ENCODE data around the gene TMIGD3. TPM values are rescaled to one million over a fixed set of nuclear protein-coding genes. Genes with fewer than 3 reads are reported as not detected.

TMIGD3 gene
- total and polyA plus RNA-seq, 5 donors = 0.82 to 9.5 (median 2.8) TPM

DNA sequence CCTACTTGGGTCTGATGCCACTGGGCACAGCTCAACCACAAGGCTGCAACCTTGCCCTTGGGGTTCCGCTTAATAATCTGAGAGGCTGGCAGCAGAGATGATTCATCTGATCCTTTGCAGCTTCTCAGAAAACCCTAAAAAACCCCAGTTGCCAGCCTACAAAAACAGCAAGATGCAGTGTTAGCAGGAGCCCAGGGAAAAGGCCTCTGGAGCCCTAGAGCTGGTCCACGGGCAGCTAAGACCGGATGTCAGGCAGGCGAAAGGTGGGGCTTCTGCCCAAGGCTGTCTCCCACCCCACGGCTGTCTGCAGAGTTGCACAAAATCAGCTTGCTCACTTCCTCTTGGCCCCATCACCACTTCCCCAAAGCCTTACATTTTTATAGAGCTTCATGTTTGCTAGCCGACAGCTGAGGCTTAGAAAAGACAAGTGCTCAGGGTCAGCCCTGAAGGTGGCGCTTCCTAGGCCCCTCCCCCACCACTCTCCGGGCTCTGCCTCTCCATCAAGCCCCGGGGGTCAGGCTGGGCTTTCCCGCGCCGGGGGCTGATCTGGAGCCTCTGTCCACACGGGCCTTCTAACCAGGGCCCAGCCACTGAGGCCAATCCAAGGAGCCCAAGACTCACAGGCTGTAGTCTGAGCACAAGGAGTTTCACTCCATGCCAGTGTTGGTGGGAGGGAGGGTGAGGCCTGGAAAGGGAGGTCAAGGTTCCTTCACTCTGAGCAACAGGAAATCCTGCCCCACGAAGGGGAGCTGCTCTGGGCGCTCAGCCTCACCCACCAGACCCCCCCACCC is 4.2 kb upstream of the TMIGD3 start:
- Histone ChIP-seq H3K4me1 (ENCODE audit: control insufficient read depth, insufficient read depth, low read length) (peaks cover 10% of the 10 kb centered on the region), H3K4me3 (ENCODE audit: low read length) (peak overlapping the region; percentile 2)
- intact Hi-C loops (cut with DNase I) = loop anchor here in 3 of 4 donors (2.0 to 5.0 kb wide), 2 partner anchors 149 to 150 kb away; no protein-coding TSS in a partner anchor

DNA sequence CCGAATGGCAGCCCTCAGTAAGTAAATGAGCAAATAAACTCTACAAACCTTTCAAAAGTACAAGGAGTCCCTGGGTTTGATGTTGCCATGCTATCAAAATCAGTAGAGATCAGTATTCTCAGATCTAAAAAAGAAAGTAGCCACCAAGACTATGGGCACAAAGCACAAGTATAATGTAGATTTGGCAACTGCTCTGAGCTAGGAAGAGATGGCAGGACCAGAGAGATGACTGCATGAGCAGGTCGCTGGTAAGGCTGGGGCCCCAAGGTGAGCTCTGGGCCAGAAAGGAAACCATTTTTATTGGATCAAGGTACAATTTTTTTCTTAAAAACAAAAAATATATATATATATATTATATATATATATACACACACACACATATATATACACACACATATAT is 3.1 kb upstream of the TMIGD3 start:
- H3K27me3 ChIP-seq (ENCODE audit: control insufficient read depth, insufficient read depth) = no peaks in the 10 kb centered on the region
- no peaks in the 10 kb centered on the region for H3K9me3 ChIP-seq (ENCODE audit: control insufficient read depth, low read length)
- H3K4me3 ChIP-seq (ENCODE audit: low read length) = no peak overlapping the region
- no peak for ATAC-seq
- no peak for DNase-seq
- H3K4me1 ChIP-seq (ENCODE audit: control insufficient read depth, insufficient read depth, low read length) = peaks cover 10% of the 10 kb centered on the region
- intact Hi-C loops (cut with DNase I) = loop anchor here in 2 of 4 donors (5.0 kb wide), 1 partner anchor 151 kb away; no protein-coding TSS in a partner anchor
- WGBS = 46% methylated on average over 2 of the region's 2 CpGs
- no peak overlapping the region for H3K27ac ChIP-seq (ENCODE audit: low read length)

More for the DNA sequence above, 4.2 kb upstream of the TMIGD3 start:
- Histone ChIP-seq H3K27ac (ENCODE audit: low read length) (peak overlapping the region; percentile 82), H3K27me3 (ENCODE audit: control insufficient read depth, insufficient read depth) (no peaks in the 10 kb centered on the region), H3K9me3 (ENCODE audit: control insufficient read depth, low read length) (no peaks in the 10 kb centered on the region)
- peak; percentile 82 to 92 (median 91) for DNase-seq
- peak; percentile 78 to 85 for ATAC-seq
- WGBS = 13% methylated on average over 15 of the region's 15 CpGs

DNA sequence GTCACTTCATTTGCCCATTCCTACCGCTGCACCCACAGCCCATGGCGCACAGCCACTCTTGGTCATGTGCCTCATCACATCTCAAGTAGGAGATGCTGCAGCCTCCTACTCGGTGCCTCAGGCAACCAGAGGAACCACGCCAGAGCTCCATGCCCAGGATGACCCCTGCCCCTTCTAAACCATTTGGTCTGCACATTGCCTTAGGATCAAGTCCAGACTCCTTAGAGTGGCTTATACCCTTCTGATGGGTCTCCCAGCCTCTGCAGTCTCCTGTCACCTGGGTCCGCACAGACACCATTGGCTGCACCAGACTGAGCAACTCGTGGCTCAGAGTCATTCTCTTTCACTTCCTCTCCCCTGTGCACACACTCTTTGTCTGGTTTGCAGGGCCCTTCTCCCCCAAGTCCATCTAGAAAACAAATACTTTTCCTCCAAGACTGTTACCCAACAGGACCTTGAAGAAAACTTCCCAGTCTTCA is 2.2 kb upstream of the TMIGD3 start:
- no peak overlapping the region for H3K4me3 ChIP-seq (ENCODE audit: low read length)
- intact Hi-C loops (cut with DNase I) = loop anchor here in 2 of 4 donors (5.0 kb wide), 1 partner anchor 152 kb away; no protein-coding TSS in a partner anchor
- ATAC-seq (no peak), DNase-seq (no peak)
- H3K4me1 ChIP-seq (ENCODE audit: control insufficient read depth, insufficient read depth, low read length) = peaks cover 10% of the 10 kb centered on the region
- no peaks in the 10 kb centered on the region for H3K27me3 ChIP-seq (ENCODE audit: control insufficient read depth, insufficient read depth)
- H3K27ac ChIP-seq (ENCODE audit: low read length) = peak overlapping the region; percentile 15
- 82% methylated on average over 6 of the region's 6 CpGs for WGBS
- H3K9me3 ChIP-seq (ENCODE audit: control insufficient read depth, low read length) = no peaks in the 10 kb centered on the region

DNA sequence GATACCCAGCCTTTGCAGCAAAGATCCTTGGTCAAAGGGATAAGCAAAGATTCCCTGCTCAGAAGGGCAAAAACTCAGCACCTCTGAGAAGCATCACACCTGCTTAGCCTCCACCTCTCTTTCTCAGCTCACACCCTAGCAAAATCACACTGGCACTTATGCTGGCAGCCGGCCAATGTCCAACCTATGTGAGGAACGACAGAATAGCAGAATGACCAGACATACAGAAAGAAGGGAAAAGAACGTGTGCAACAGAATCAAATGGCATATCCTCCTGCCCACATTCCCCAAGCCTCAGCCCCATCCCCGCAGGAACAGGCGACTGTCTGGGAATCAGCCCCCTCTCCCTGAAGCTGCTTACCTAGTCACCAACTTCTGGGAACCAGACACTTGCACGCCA is 664 bp upstream of the TMIGD3 start:
- peak in 1 of 3 donors; percentile 68 for DNase-seq
- H3K9me3 ChIP-seq (ENCODE audit: control insufficient read depth, low read length) = no peaks in the 10 kb centered on the region
- no peaks in the 10 kb centered on the region for H3K27me3 ChIP-seq (ENCODE audit: control insufficient read depth, insufficient read depth)
- H3K4me3 ChIP-seq (ENCODE audit: low read length) = no peak overlapping the region
- peaks cover 2% of the 10 kb centered on the region for H3K4me1 ChIP-seq (ENCODE audit: control insufficient read depth, insufficient read depth, low read length)
- 64% methylated on average over 6 of the region's 6 CpGs for WGBS
- intact Hi-C loops (cut with DNase I) = no loop called here
- H3K27ac ChIP-seq (ENCODE audit: low read length) = peak overlapping the region; percentile 3
- no peak for ATAC-seq

GRCh38 chr1:111501645-111502044 is 1.8 kb downstream of the TMIGD3 start:
- intact Hi-C loops (cut with DNase I) = no loop called here
- Histone ChIP-seq H3K27ac (ENCODE audit: low read length) (no peak overlapping the region), H3K4me1 (ENCODE audit: control insufficient read depth, insufficient read depth, low read length) (no peaks in the 10 kb centered on the region), H3K27me3 (ENCODE audit: control insufficient read depth, insufficient read depth) (no peaks in the 10 kb centered on the region), H3K4me3 (ENCODE audit: low read length) (no peak overlapping the region), H3K9me3 (ENCODE audit: control insufficient read depth, low read length) (no peaks in the 10 kb centered on the region)
- DNase-seq = no peak
- no peak for ATAC-seq
- 74% methylated on average over 7 of the region's 7 CpGs for WGBS

GRCh38 chr1:111499026-111499785 is 4.2 kb downstream of the TMIGD3 start:
- no peak overlapping the region for H3K27ac ChIP-seq (ENCODE audit: low read length)
- DNase-seq = no peak
- intact Hi-C loops (cut with DNase I) = no loop called here
- H3K4me1 ChIP-seq (ENCODE audit: control insufficient read depth, insufficient read depth, low read length) = no peaks in the 10 kb centered on the region
- no peak overlapping the region for H3K4me3 ChIP-seq (ENCODE audit: low read length)
- no peak for ATAC-seq
- no peaks in the 10 kb centered on the region for H3K27me3 ChIP-seq (ENCODE audit: control insufficient read depth, insufficient read depth)
- WGBS = 88% methylated on average over 5 of the region's 5 CpGs
- H3K9me3 ChIP-seq (ENCODE audit: control insufficient read depth, low read length) = no peaks in the 10 kb centered on the region

- Histone ChIP-seq H3K4me1 (ENCODE audit: control insufficient read depth, insufficient read depth, low read length) (no peaks in the 10 kb centered on the region), H3K9me3 (ENCODE audit: control insufficient read depth, low read length) (no peaks in the 10 kb centered on the region), H3K27me3 (ENCODE audit: control insufficient read depth, insufficient read depth) (no peaks in the 10 kb centered on the region), H3K4me3 (ENCODE audit: low read length) (no peak overlapping the region), H3K27ac (ENCODE audit: low read length) (no peak overlapping the region)
- DNase-seq (no peak), ATAC-seq (no peak)
- intact Hi-C loops (cut with DNase I) = no loop called here
- 69% methylated on average over 5 of the region's 5 CpGs for WGBS
Observed at GRCh38 chr1:111497592-111497991, 5.8 kb downstream of the TMIGD3 start.

- DNase-seq (no peak), ATAC-seq (no peak)
- H3K27ac ChIP-seq (ENCODE audit: low read length) = no peak overlapping the region
- intact Hi-C loops (cut with DNase I) = no loop called here
- 83% methylated on average over 4 of the region's 4 CpGs for WGBS
- H3K4me3 ChIP-seq (ENCODE audit: low read length) = no peak overlapping the region
- no peaks in the 10 kb centered on the region for H3K9me3 ChIP-seq (ENCODE audit: control insufficient read depth, low read length)
- no peaks in the 10 kb centered on the region for H3K4me1 ChIP-seq (ENCODE audit: control insufficient read depth, insufficient read depth, low read length)
- no peaks in the 10 kb centered on the region for H3K27me3 ChIP-seq (ENCODE audit: control insufficient read depth, insufficient read depth)
Observed at GRCh38 chr1:111496398-111496797, 7.0 kb downstream of the TMIGD3 start.

GRCh38 chr1:111491070-111491469 is 12.4 kb downstream of the TMIGD3 start:
- no peaks in the 10 kb centered on the region for H3K9me3 ChIP-seq (ENCODE audit: control insufficient read depth, low read length)
- DNase-seq (no peak), ATAC-seq (no peak)
- no peaks in the 10 kb centered on the region for H3K27me3 ChIP-seq (ENCODE audit: control insufficient read depth, insufficient read depth)
- H3K27ac ChIP-seq (ENCODE audit: low read length) = peak overlapping the region; percentile 4
- H3K4me3 ChIP-seq (ENCODE audit: low read length) = no peak overlapping the region
- WGBS = 84% methylated on average over 7 of the region's 7 CpGs
- intact Hi-C loops (cut with DNase I) = no loop called here
- H3K4me1 ChIP-seq (ENCODE audit: control insufficient read depth, insufficient read depth, low read length) = no peaks in the 10 kb centered on the region

DNA sequence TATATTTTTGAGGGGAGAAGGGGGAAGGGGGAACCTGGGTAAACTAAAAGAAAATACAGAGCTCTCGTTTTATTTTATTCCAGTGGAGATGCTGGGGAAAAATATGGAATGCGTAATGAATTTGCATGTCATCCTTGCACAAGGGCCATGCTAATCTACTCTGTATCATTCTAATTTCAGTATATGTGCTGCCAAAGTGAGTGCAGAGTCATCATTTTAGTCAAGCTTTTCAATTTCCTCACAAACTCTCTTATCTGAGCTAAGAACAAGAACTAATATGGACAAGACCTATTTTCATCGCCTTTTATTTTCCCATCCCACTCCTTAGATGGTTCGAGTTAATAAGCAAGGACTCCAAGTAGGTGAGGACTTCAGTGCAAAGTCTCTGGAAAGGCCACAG is 13.2 kb downstream of the TMIGD3 start:
- intact Hi-C loops (cut with DNase I) = no loop called here
- H3K9me3 ChIP-seq (ENCODE audit: control insufficient read depth, low read length) = no peaks in the 10 kb centered on the region
- peak overlapping the region; percentile 12 for H3K27ac ChIP-seq (ENCODE audit: low read length)
- H3K4me3 ChIP-seq (ENCODE audit: low read length) = no peak overlapping the region
- H3K4me1 ChIP-seq (ENCODE audit: control insufficient read depth, insufficient read depth, low read length) = no peaks in the 10 kb centered on the region
- no peaks in the 10 kb centered on the region for H3K27me3 ChIP-seq (ENCODE audit: control insufficient read depth, insufficient read depth)
- DNase-seq (no peak), ATAC-seq (no peak)
- WGBS = 86% methylated on average over 4 of the region's 4 CpGs

DNA sequence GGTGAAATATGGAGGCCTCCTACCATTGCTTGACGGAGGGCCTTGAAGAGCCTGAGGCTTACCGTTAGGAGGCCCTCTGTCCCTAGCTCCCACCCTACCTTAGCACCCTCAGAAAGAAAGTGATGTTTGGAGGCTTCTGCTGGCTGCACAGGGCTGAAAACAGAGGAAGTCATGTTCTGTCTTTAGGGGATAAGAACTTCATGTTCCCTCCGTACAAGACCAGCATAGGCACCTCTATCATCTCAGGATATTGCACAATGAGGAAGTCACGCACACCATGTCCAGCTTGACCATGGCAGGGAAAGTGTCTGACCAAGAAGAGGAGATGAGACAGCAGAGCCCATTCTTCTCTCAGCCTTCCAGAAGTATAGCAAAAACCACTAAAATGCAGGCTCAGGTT is 13.8 kb downstream of the TMIGD3 start:
- H3K27me3 ChIP-seq (ENCODE audit: control insufficient read depth, insufficient read depth) = no peaks in the 10 kb centered on the region
- H3K27ac ChIP-seq (ENCODE audit: low read length) = peak overlapping the region; percentile 34
- DNase-seq (peak in 1 of 3 donors; percentile 37), ATAC-seq (peak; percentile 82)
- H3K4me3 ChIP-seq (ENCODE audit: low read length) = no peak overlapping the region
- intact Hi-C loops (cut with DNase I) = loop anchor here (5.0 to 10.0 kb wide), 3 partner anchors 265 to 278 kb away; partner anchors contain the start of gene DDX20 (in 1 of the 4)
- no peaks in the 10 kb centered on the region for H3K4me1 ChIP-seq (ENCODE audit: control insufficient read depth, insufficient read depth, low read length)
- WGBS = 74% methylated on average over 4 of the region's 4 CpGs
- H3K9me3 ChIP-seq (ENCODE audit: control insufficient read depth, low read length) = no peaks in the 10 kb centered on the region
